Astrocyte of the spinal cord (primary cell): ENCODE measurements around the gene C16orf96.

ENCODE experiments used
- DNase-seq: peaks from one replicate; pipeline ENCODE4 v3.0.0; 2011; ENCODE audit warnings: low read depth, low spot score
- H3K4me3 ChIP-seq: 2 replicates; pipeline ENCODE4 v1.5.1; 2011; ENCODE audit warnings: low read depth, mild to moderate bottlenecking, low read length, moderate library complexity
- in situ Hi-C: cut with HindIII; loops from 2 replicates; pipeline ENCODE4 v1.10.0; 2017; ENCODE audit warnings: low sequenced_read_pairs
- TF ChIP-seq, protein P1 (sequence below): IDR thresholded peaks from 2 replicates; pipeline ENCODE4 v1.5.1; 2012; ENCODE audit warnings: low read depth, mild to moderate bottlenecking, low read length, inconsistent platforms

Gene C16orf96

DNA sequence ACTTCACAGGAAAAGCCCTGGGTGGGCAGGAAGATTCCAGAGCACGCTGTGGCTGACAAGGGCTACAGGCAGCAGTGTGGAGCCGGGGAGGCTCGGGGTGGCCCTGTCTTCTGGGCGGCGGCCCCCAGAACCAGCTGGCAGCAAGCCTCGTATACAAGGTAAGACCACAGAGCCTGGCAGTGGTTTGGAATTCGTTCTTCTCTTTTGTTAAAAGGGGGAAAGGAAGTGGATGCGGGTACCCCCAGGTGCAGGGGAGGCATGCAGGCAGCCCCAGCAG, 52.5 kb downstream of the C16orf96 start:
- DNase-seq, result no peak
- TF ChIP-seq, protein P1, sequence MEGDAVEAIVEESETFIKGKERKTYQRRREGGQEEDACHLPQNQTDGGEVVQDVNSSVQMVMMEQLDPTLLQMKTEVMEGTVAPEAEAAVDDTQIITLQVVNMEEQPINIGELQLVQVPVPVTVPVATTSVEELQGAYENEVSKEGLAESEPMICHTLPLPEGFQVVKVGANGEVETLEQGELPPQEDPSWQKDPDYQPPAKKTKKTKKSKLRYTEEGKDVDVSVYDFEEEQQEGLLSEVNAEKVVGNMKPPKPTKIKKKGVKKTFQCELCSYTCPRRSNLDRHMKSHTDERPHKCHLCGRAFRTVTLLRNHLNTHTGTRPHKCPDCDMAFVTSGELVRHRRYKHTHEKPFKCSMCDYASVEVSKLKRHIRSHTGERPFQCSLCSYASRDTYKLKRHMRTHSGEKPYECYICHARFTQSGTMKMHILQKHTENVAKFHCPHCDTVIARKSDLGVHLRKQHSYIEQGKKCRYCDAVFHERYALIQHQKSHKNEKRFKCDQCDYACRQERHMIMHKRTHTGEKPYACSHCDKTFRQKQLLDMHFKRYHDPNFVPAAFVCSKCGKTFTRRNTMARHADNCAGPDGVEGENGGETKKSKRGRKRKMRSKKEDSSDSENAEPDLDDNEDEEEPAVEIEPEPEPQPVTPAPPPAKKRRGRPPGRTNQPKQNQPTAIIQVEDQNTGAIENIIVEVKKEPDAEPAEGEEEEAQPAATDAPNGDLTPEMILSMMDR, result no peak
- H3K4me3 ChIP-seq, result no peak overlapping the region
- in situ Hi-C loops, result no loop called here

DNA sequence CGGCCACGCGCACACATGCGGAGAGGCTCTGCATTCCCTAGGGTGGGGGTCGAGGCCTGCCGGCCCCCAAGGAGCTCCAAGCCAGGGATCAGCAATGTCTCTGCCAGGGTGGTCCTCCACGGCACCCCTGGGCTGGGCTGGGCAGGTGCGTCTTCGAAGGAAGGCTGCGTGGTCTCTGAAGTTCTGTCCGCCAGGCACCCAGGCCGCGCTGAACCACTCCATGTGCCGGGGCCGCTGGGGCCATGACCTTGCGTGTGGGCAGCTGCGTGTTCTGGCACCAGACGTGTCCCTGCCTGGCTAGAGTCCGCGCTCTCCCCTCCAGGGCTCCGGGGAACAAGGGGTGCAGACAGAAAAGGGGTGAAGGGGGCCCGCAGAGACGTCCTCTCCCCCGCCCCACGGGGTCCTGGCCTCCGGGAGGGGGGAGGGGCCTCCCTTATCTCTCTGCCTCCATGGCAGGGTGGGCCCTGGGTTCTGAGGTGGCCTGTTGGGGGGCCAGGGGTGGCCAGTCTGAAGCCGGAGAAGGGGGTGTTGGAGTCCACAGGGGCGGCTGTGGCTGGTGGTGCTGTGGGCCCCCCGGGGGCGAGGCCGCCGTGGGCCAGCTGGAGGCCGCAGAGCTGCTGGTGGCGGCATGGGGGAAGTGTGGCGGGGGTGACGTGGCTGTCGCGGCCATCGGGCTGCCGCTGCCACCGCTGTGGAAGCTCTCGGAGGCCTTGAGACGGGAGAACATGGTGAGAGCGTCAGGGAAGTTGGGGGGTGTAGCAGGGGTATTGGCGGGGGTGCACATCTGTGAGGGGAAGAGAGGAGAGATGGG, 53.3 kb downstream of the C16orf96 start:
- no peak for DNase-seq
- TF ChIP-seq, protein P1, result no peak
- no peak overlapping the region for H3K4me3 ChIP-seq
- in situ Hi-C loops, result no loop called here

DNA sequence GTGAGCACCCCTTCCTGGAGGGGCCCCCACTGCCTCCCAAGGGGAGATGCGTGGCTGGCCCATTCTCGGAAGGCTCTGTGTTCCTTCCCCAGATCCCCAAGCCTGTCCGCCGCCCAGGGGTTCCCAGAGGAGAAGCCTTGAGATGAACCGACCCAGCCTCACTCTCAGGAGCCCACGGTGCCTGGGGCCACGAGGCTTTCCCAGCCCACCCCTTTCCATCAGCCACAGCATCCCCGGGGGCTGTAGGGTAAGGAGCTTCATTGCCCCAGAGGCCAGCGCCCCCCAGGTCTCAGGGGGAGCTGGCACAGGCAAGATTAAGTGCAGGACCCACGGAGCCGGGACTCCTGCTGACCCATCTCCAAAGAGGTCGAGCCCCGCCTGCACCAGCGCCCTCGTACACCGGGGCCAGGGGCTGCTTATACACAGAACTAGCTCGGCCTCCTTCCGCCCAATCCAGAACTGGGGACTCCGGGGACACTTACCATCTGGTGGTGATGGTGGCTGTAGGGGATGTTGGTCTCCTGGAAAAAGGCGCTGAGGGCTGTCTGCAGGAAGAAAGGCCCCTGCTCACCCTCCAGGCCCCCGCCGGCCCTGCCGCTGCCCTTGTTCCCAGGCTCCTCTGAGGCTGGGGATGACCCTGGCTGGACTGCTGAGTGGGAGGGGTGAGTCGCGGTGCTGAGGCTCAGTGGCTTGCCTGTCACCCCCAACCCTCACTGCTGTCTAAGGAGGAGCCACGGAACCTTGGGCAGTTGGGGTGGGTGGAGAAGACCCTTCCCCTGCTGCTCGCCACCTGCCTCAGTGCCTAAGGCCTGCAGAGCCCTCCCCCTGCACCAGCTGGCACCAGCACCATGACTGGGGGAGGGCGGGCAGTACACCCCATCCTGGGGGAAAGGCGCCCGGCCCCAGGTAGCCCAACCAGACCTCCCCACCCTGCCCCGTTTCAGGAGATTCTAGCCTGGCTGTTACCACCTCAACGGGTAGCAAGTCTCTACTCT, 54.2 kb downstream of the C16orf96 start:
- H3K4me3 ChIP-seq, result no peak overlapping the region
- DNase-seq, result no peak
- TF ChIP-seq, protein P1, result no peak
- in situ Hi-C loops, result no loop called here

DNA sequence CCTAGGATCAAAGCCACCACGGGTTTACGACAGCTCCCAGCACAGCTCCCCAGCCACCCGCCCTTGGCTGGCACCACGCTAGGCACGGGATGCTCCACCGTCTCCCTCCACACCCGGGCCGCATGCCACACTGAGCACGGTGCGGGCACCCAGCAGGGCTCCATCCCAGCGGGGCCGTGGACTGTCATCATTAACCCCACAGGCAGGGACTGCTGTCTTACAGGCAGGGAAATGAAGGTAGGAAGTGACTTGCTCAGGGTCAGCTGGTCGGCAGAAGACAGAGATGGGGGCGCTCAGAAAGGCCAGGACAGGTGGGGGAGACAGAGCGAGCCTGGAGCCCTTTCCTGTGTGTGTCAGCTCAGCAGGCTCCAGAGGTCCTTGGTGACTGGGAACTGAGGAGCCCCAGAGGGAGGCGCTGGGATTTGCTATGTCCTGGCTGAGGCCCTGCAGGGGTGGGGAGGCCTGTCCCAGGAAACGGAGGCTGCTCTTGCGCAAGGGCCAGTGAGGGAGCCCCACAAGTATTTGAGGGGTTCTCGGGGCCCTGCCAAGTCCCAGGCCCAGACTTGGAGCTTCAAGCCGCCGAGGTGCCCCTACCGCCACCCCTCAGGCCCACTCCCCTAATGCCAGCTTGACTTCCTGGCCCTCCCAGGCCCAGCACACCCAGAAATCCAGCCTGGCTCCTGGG, 55.3 kb downstream of the C16orf96 start:
- TF ChIP-seq, protein P1, result no peak
- no peak for DNase-seq
- H3K4me3 ChIP-seq, result no peak overlapping the region
- in situ Hi-C loops, result no loop called here

DNA sequence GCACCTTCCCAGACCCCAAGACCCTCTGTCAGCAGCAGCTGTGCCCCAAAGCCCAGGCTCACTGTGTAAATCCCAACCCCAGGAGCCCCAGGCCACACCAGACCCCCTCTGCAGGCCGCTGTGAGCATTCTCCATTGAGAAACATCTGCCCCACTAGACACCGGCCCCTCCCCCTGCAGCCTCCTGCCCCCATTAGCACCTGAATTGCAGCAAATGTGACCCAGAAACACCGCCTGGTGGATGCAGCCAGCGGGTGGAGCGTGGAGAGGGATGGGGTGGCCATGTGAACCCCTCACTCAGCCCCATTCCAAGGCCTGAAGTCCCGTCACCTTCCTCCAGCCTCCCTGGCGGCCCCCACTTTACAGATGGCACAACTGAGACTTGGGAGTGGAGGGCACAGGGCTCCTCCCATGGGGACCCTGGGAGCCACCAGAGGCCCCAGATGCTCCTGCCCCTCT, 56.4 kb downstream of the C16orf96 start:
- in situ Hi-C loops, result no loop called here
- DNase-seq, result no peak
- H3K4me3 ChIP-seq, result no peak overlapping the region

More for the DNA sequence above, 56.4 kb downstream of the C16orf96 start:
- TF ChIP-seq, protein P1, result peak; percentile 31
